ENCODE results near the gene GTF2F1. TPM values are rescaled to one million over a fixed set of nuclear protein-coding genes. Genes with fewer than 3 reads are reported as not detected.

The GTF2F1 gene
- total RNA-seq, 4 donors from 2014 or later = 11.4 to 34.8 (median 22.4) TPM

GRCh38 chr19:6413291-6413690 lies 20.3 kb upstream of the GTF2F1 start:
- DNase-seq = no peak
- H3K4me3 ChIP-seq = no peak overlapping the region
- H3K27ac ChIP-seq = no peak overlapping the region
- in situ Hi-C loops (cut with MboI; ENCODE audit: low sequenced_read_pairs in 4 of 4) = no loop called here
- no peaks in the 10 kb centered on the region for H3K27me3 ChIP-seq
- intact Hi-C loops (cut with DNase I; ENCODE audit: low total_unique reads) = no loop called here
- no peak for TF ChIP-seq CTCF (IDR thresholded peaks at IDR 0.05 in 4 of 5, conservative IDR thresholded peaks at IDR 0.05 in 1 of 5)
- no peak for TF ChIP-seq POLR2A (IDR thresholded peaks at IDR 0.05)
- no peaks in the 10 kb centered on the region for H3K9me3 ChIP-seq
- H3K4me1 ChIP-seq = no peaks in the 10 kb centered on the region
- ATAC-seq = no peak
- peaks cover 0 to 45% of the 10 kb centered on the region in 2 donors for H3K36me3 ChIP-seq

GRCh38 chr19:6412447-6413091 lies 19.6 kb upstream of the GTF2F1 start:
- intact Hi-C loops (cut with DNase I; ENCODE audit: low total_unique reads) (no loop called here), in situ Hi-C loops (cut with MboI; ENCODE audit: low sequenced_read_pairs in 4 of 4) (no loop called here)
- H3K9me3 ChIP-seq = no peaks in the 10 kb centered on the region
- no peak for ATAC-seq
- no peak overlapping the region for H3K4me3 ChIP-seq
- peak in 3 of 5 experiments; percentile 24 to 42 (median 41) for TF ChIP-seq CTCF (IDR thresholded peaks at IDR 0.05 in 4 of 5, conservative IDR thresholded peaks at IDR 0.05 in 1 of 5)
- TF ChIP-seq POLR2A (IDR thresholded peaks at IDR 0.05) = no peak
- H3K36me3 ChIP-seq = peaks cover 0 to 38% of the 10 kb centered on the region in 2 donors
- no peaks in the 10 kb centered on the region for H3K27me3 ChIP-seq
- no peak overlapping the region for H3K27ac ChIP-seq
- DNase-seq = no peak
- no peaks in the 10 kb centered on the region for H3K4me1 ChIP-seq

GRCh38 chr19:6412061-6412446 lies 19.1 kb upstream of the GTF2F1 start:
- Histone ChIP-seq H3K27me3 (no peaks in the 10 kb centered on the region), H3K9me3 (no peaks in the 10 kb centered on the region), H3K27ac (no peak overlapping the region), H3K4me3 (no peak overlapping the region), H3K36me3 (peaks cover 0 to 33% of the 10 kb centered on the region in 2 donors), H3K4me1 (no peaks in the 10 kb centered on the region)
- DNase-seq = no peak
- in situ Hi-C loops (cut with MboI; ENCODE audit: low sequenced_read_pairs in 4 of 4) (no loop called here), intact Hi-C loops (cut with DNase I; ENCODE audit: low total_unique reads) (no loop called here)
- ATAC-seq = no peak
- no peak for TF ChIP-seq CTCF (IDR thresholded peaks at IDR 0.05 in 4 of 5, conservative IDR thresholded peaks at IDR 0.05 in 1 of 5)
- TF ChIP-seq POLR2A (IDR thresholded peaks at IDR 0.05) = no peak

GRCh38 chr19:6409346-6409745 lies 16.4 kb upstream of the GTF2F1 start:
- no peaks in the 10 kb centered on the region for H3K4me1 ChIP-seq
- no peak for DNase-seq
- H3K36me3 ChIP-seq = peaks cover 0 to 6% of the 10 kb centered on the region in 2 donors
- H3K9me3 ChIP-seq = no peaks in the 10 kb centered on the region
- no peak for TF ChIP-seq POLR2A (IDR thresholded peaks at IDR 0.05)
- TF ChIP-seq CTCF (IDR thresholded peaks at IDR 0.05 in 4 of 5, conservative IDR thresholded peaks at IDR 0.05 in 1 of 5) = no peak
- no peaks in the 10 kb centered on the region for H3K27me3 ChIP-seq
- in situ Hi-C loops (cut with MboI; ENCODE audit: low sequenced_read_pairs in 4 of 4) (no loop called here), intact Hi-C loops (cut with DNase I; ENCODE audit: low total_unique reads) (no loop called here)
- H3K27ac ChIP-seq = no peak overlapping the region
- ATAC-seq = no peak
- no peak overlapping the region for H3K4me3 ChIP-seq

- intact Hi-C loops (cut with DNase I; ENCODE audit: low total_unique reads) = no loop called here
- Histone ChIP-seq H3K27ac (no peak overlapping the region), H3K4me3 (no peak overlapping the region), H3K9me3 (no peaks in the 10 kb centered on the region), H3K36me3 (no peaks in the 10 kb centered on the region), H3K27me3 (no peaks in the 10 kb centered on the region), H3K4me1 (no peaks in the 10 kb centered on the region)
- DNase-seq (no peak), ATAC-seq (no peak)
- in situ Hi-C loops (cut with MboI; ENCODE audit: low sequenced_read_pairs in 4 of 4) = no loop called here
- no peak for TF ChIP-seq POLR2A (IDR thresholded peaks at IDR 0.05)
- TF ChIP-seq CTCF (IDR thresholded peaks at IDR 0.05 in 4 of 5, conservative IDR thresholded peaks at IDR 0.05 in 1 of 5) = no peak
Observed at GRCh38 chr19:6406401-6406800, 13.4 kb upstream of the GTF2F1 start.

All from gastrocnemius medialis (tissue), 4 donors.